K562 (cell line): ENCODE data around the gene VWA7. TPM values are rescaled to one million over a fixed set of nuclear protein-coding genes. Genes with fewer than 3 reads are reported as not detected.

ENCODE experiments used
- BDP1 ChIP-seq: IDR thresholded peaks from 3 replicates; pipeline ENCODE4 v1.6.1; 2011; ENCODE audit not compliant: insufficient read length, insufficient read depth
- DACH1 ChIP-seq: fragments of 450-650 bp; IDR thresholded peaks from 2 replicates; pipeline ENCODE4 v1.6.1; 2018; ENCODE audit not compliant: partially characterized antibody
- EZH2 ChIP-seq: IDR thresholded peaks from 2 replicates; pipeline ENCODE4 v1.6.1; 2012; ENCODE audit warnings: low read depth, mild to moderate bottlenecking, inconsistent platforms, low read length, borderline replicate concordance
- HNRNPLL ChIP-seq: fragments of 200-400 bp; formaldehyde crosslinking; IDR thresholded peaks from 2 replicates; pipeline ENCODE4 v1.6.1; 2017; ENCODE audit warnings: low read length, low read depth, mild to moderate bottlenecking; ENCODE audit not compliant: poor library complexity, severe bottlenecking
- RBM17 ChIP-seq: fragments of 200-400 bp; formaldehyde crosslinking; IDR thresholded peaks from 2 replicates; pipeline ENCODE4 v1.6.1; 2017; ENCODE audit warnings: low read depth, mild to moderate bottlenecking, low read length, borderline replicate concordance
- RBM25 ChIP-seq: fragments of 200-400 bp; formaldehyde crosslinking; IDR thresholded peaks from 2 replicates; pipeline ENCODE4 v1.6.1; 2018; ENCODE audit warnings: low read length, low read depth, moderate library complexity; ENCODE audit not compliant: severe bottlenecking
- ZNF146 ChIP-seq: IDR thresholded peaks from one replicate; pipeline ENCODE4 v1.6.1; 2018; ENCODE audit warnings: missing compliant biosample characterization; ENCODE audit not compliant: unreplicated experiment
- ZNF444 ChIP-seq: fragments of 250-450 bp; sonication (Bioruptor Pico); IDR thresholded peaks from 2 replicates; pipeline ENCODE4 v1.4.0; 2020; ENCODE audit warnings: mild to moderate bottlenecking, moderate library complexity
- polyA plus RNA-seq, 8 experiments: library from polyadenylated mRNA; depleted of rRNA in 4 of 8; stranded (reverse) in 5 of 8; unstranded in 3 of 8; fragments of >200 nt; fragmentation: Nextera tagmentation in 2 of 8; fragmentation: Illumina TruSeq in 1 of 8; extraction: Ambion mirVana in 2 of 8; extraction: Trizol in 1 of 8; gene quantifications; 2 replicates each; pipeline versions ENCODE4 v1.2.1 to v1.2.3, GENCODE V29; 2011 to 2014; ENCODE audit warnings: inconsistent platforms in 1 of 8, missing spikeins in 1 of 8
- total RNA-seq, 7 experiments: library from RNA; depleted of rRNA in 6 of 7; stranded (reverse); fragments of >200 nt in 6 of 7; fragmentation: Illumina TruSeq in 2 of 7; extraction: Trizol in 2 of 7; gene quantifications; 2 replicates each; pipeline versions ENCODE4 v1.2.1 to v1.2.3, GENCODE V29; 2011 to 2021; ENCODE audit warnings: low replicate concordance in 1 of 7
- TF ChIP-seq, protein P1 (sequence below): fragments of 450-650 bp; IDR thresholded peaks from 2 replicates; pipeline ENCODE4 v1.6.1; 2016; ENCODE audit warnings: missing biosample characterization, missing genetic modification characterization
- TF ChIP-seq, protein P2 (sequence below): fragments of 450-650 bp; formaldehyde crosslinking; IDR thresholded peaks from 2 replicates; pipeline ENCODE4 v1.4.0; 2022; ENCODE audit warnings: missing genetic modification characterization
- TF ChIP-seq, protein P3 (sequence below): sonication (generic); formaldehyde crosslinking; IDR thresholded peaks from 2 replicates; pipeline ENCODE4 v1.8.1; 2023; ENCODE audit warnings: mild to moderate bottlenecking, missing genetic modification reagents
- TF ChIP-seq, protein P4 (sequence below): fragments of 450-650 bp; IDR thresholded peaks from 2 replicates; pipeline ENCODE4 v1.7.0; 2016; ENCODE audit warnings: borderline replicate concordance
- TF ChIP-seq, protein P5 (sequence below), 2 experiments: IDR thresholded peaks; 2 replicates each; pipeline ENCODE4 v1.6.1; 2012; ENCODE audit warnings: improper control_type of control experiment in 2 of 2, low read depth in 2 of 2, low read length in 2 of 2, borderline replicate concordance in 1 of 2
- TF ChIP-seq, protein P6 (sequence below), 2 experiments: IDR thresholded peaks; 2 replicates each; pipeline ENCODE4 v1.6.1; 2011; ENCODE audit warnings: borderline replicate concordance in 1 of 2, control low read depth in 1 of 2, low read depth in 1 of 2, low read length in 1 of 2, mild to moderate bottlenecking in 1 of 2, mixed read lengths in 1 of 2, moderate library complexity in 1 of 2; ENCODE audit not compliant: insufficient read depth in 1 of 2, insufficient read length in 1 of 2, poor library complexity in 1 of 2, severe bottlenecking in 1 of 2; ENCODE audit errors: extremely low read depth in 1 of 2
- TF ChIP-seq, protein P7 (sequence below): sonication (generic); formaldehyde crosslinking; IDR thresholded peaks from 2 replicates; pipeline ENCODE4 v1.9.0; 2022; ENCODE audit warnings: mild to moderate bottlenecking, missing genetic modification reagents

Gene VWA7
- total and polyA plus RNA-seq, 9 of the 15 experiments (the other 6 are each of a cell fraction or from before 2014, with no cell fraction given), result 0.18 to 2.9 (median 0.95) TPM

DNA sequence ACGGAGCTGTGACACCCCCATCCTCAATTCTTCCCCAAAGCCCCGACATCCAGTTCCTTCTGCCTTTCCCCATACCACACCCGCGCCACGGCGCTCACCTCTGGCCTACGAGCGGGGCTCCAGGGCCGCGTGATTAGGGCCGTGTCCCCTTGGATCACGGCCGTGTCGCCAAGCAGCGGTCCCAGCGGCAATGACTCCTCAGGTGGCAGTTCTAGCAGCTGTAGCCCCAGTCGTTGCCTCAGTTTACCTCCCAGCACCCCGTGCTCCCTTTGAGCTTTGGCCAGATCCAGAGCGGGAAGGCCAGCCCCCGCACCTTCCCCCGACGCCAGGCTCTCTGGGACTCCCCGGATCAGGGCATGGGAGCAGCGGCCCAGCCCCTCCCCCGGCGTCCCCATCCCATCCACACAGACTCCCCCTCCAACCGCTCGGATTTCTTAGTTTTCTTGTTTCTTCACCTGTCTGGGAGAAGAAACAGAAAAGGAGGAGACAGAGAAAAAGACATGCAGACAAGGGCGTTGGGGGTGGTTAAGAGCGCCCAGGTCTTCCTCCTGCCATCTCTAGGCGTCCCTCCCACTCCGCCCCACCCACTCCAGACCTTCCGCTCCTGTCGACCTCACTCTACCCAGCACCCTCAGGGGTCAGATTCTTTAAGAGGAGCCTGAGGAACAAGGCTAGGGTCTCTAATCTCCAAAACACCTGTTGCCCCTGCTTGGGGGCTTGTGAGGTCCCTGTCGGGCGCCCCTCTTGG lies 48.2 kb downstream of the VWA7 start, which contains the start of gene DDAH2 (continued):
- TF ChIP-seq, protein P1, sequence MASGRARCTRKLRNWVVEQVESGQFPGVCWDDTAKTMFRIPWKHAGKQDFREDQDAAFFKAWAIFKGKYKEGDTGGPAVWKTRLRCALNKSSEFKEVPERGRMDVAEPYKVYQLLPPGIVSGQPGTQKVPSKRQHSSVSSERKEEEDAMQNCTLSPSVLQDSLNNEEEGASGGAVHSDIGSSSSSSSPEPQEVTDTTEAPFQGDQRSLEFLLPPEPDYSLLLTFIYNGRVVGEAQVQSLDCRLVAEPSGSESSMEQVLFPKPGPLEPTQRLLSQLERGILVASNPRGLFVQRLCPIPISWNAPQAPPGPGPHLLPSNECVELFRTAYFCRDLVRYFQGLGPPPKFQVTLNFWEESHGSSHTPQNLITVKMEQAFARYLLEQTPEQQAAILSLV (tag), result no peak
- no peak for TF ChIP-seq HNRNPLL
- TF ChIP-seq RBM25, result no peak
- TF ChIP-seq, protein P2, sequence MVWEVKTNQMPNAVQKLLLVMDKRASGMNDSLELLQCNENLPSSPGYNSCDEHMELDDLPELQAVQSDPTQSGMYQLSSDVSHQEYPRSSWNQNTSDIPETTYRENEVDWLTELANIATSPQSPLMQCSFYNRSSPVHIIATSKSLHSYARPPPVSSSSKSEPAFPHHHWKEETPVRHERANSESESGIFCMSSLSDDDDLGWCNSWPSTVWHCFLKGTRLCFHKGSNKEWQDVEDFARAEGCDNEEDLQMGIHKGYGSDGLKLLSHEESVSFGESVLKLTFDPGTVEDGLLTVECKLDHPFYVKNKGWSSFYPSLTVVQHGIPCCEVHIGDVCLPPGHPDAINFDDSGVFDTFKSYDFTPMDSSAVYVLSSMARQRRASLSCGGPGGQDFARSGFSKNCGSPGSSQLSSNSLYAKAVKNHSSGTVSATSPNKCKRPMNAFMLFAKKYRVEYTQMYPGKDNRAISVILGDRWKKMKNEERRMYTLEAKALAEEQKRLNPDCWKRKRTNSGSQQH, result no peak
- TF ChIP-seq, protein P3, sequence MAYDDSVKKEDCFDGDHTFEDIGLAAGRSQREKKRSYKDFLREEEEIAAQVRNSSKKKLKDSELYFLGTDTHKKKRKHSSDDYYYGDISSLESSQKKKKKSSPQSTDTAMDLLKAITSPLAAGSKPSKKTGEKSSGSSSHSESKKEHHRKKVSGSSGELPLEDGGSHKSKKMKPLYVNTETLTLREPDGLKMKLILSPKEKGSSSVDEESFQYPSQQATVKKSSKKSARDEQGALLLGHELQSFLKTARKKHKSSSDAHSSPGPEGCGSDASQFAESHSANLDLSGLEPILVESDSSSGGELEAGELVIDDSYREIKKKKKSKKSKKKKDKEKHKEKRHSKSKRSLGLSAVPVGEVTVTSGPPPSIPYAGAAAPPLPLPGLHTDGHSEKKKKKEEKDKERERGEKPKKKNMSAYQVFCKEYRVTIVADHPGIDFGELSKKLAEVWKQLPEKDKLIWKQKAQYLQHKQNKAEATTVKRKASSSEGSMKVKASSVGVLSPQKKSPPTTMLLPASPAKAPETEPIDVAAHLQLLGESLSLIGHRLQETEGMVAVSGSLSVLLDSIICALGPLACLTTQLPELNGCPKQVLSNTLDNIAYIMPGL (CRISPR knock-in tag), result peak; percentile 15; the same call in 1 of the 2 replicates
- no peak for TF ChIP-seq ZNF146 (CRISPR knock-in tag)
- TF ChIP-seq, protein P4, sequence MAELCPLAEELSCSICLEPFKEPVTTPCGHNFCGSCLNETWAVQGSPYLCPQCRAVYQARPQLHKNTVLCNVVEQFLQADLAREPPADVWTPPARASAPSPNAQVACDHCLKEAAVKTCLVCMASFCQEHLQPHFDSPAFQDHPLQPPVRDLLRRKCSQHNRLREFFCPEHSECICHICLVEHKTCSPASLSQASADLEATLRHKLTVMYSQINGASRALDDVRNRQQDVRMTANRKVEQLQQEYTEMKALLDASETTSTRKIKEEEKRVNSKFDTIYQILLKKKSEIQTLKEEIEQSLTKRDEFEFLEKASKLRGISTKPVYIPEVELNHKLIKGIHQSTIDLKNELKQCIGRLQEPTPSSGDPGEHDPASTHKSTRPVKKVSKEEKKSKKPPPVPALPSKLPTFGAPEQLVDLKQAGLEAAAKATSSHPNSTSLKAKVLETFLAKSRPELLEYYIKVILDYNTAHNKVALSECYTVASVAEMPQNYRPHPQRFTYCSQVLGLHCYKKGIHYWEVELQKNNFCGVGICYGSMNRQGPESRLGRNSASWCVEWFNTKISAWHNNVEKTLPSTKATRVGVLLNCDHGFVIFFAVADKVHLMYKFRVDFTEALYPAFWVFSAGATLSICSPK, result no peak
- no peak for TF ChIP-seq DACH1
- TF ChIP-seq BDP1, result no peak
- TF ChIP-seq, protein P5, sequence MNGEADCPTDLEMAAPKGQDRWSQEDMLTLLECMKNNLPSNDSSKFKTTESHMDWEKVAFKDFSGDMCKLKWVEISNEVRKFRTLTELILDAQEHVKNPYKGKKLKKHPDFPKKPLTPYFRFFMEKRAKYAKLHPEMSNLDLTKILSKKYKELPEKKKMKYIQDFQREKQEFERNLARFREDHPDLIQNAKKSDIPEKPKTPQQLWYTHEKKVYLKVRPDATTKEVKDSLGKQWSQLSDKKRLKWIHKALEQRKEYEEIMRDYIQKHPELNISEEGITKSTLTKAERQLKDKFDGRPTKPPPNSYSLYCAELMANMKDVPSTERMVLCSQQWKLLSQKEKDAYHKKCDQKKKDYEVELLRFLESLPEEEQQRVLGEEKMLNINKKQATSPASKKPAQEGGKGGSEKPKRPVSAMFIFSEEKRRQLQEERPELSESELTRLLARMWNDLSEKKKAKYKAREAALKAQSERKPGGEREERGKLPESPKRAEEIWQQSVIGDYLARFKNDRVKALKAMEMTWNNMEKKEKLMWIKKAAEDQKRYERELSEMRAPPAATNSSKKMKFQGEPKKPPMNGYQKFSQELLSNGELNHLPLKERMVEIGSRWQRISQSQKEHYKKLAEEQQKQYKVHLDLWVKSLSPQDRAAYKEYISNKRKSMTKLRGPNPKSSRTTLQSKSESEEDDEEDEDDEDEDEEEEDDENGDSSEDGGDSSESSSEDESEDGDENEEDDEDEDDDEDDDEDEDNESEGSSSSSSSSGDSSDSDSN (IDR thresholded peaks at IDR 0.05; ENCODE audit: borderline replicate concordance in 1 of 2, low read depth in 2 of 2, low read length in 2 of 2), result no peak
- no peak for TF ChIP-seq ZNF444 (CRISPR knock-in tag)
- TF ChIP-seq, protein P6, sequence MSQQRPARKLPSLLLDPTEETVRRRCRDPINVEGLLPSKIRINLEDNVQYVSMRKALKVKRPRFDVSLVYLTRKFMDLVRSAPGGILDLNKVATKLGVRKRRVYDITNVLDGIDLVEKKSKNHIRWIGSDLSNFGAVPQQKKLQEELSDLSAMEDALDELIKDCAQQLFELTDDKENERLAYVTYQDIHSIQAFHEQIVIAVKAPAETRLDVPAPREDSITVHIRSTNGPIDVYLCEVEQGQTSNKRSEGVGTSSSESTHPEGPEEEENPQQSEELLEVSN (IDR thresholded peaks at IDR 0.05; ENCODE audit: borderline replicate concordance in 1 of 2, extremely low read depth in 1 of 2, insufficient read depth in 1 of 2, insufficient read length in 1 of 2, low read depth in 1 of 2, low read length in 1 of 2, poor library complexity in 1 of 2, severe bottlenecking in 1 of 2), result no peak
- TF ChIP-seq, protein P7, sequence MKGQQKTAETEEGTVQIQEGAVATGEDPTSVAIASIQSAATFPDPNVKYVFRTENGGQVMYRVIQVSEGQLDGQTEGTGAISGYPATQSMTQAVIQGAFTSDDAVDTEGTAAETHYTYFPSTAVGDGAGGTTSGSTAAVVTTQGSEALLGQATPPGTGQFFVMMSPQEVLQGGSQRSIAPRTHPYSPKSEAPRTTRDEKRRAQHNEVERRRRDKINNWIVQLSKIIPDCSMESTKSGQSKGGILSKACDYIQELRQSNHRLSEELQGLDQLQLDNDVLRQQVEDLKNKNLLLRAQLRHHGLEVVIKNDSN, result 0 out of 2 replicates have a peak, but pooled peaks have one; percentile 6
- TF ChIP-seq RBM17, result no peak
- no peak for TF ChIP-seq EZH2
